Right lung (tissue), 10 donors: ENCODE measurements around the gene CDRT15L2. TPM values are rescaled to one million over a fixed set of nuclear protein-coding genes. Genes with fewer than 3 reads are reported as not detected.
"Not testable (repeated sequence)": the region's sequence is repeated elsewhere in the genome, so short reads cannot be mapped to it uniquely, and the experiment has no call there.

ENCODE experiments used
- DNase-seq, 2 donors: peaks; one replicate each; pipeline ENCODE4 v3.0.0-alpha.2; 2013
- long read RNA-seq, 8 donors: transcript quantifications; one replicate each; lab custom pipeline, GENCODE V29; 2026
- polyA plus RNA-seq, 5 donors: library from polyadenylated mRNA; unstranded; fragments of 120-200 nt; gene quantifications; one replicate each; pipeline versions ENCODE4 v1.2.1 to v1.2.3, GENCODE V29; 2013; ENCODE audit warnings: inconsistent platforms in 1 of 5, low replicate concordance in 1 of 5; ENCODE audit not compliant: insufficient read length in 5 of 5, insufficient read depth in 1 of 5

Gene CDRT15L2
- not detected for polyA plus RNA-seq
- long read RNA-seq, donor 1, result 0 reads
- long read RNA-seq, donor 2, result 0 reads
- long read RNA-seq, donor 3, result 0 reads
- long read RNA-seq, donor 4, result 0 reads
- long read RNA-seq, donor 5, result 0 reads
- long read RNA-seq, donor 6, result 0 reads
- long read RNA-seq, donor 7, result 0 reads
- long read RNA-seq, donor 8, result 0 reads

- not testable (repeated sequence) for DNase-seq
These were observed at the start of gene CDRT15L2 for GRCh38 chr17:20579424-20579823. Gene CDRT15L2 (plus strand): TSS chr17:20579724. CDS start chr17:20579744, 20 bp downstream.

GRCh38 chr17:20530104-20530503 lies 49.4 kb upstream of the CDRT15L2 start:
- not testable (repeated sequence) for DNase-seq

- peak; percentile 34 to 44 for DNase-seq
These were observed 46.9 kb upstream of the CDRT15L2 start for GRCh38 chr17:20532544-20533090.

- DNase-seq, result not testable (repeated sequence)
These were observed 46.3 kb upstream of the CDRT15L2 start for GRCh38 chr17:20533206-20533605.

- DNase-seq, result not testable (repeated sequence)
These were observed 44.6 kb upstream of the CDRT15L2 start for GRCh38 chr17:20534711-20535550.

GRCh38 chr17:20540414-20540813 lies 39.1 kb upstream of the CDRT15L2 start:
- not testable (repeated sequence) for DNase-seq

GRCh38 chr17:20540865-20541264 lies 38.7 kb upstream of the CDRT15L2 start:
- DNase-seq, result peak in 1 of 2 donors; percentile 32

- not testable (repeated sequence) for DNase-seq
These were observed 37.5 kb upstream of the CDRT15L2 start for GRCh38 chr17:20541853-20542546.

GRCh38 chr17:20547923-20548322 lies 31.6 kb upstream of the CDRT15L2 start:
- DNase-seq, result not testable (repeated sequence)

GRCh38 chr17:20552920-20553319 lies 26.6 kb upstream of the CDRT15L2 start:
- not testable (repeated sequence) for DNase-seq

- DNase-seq, result not testable (repeated sequence)
These were observed 24.8 kb upstream of the CDRT15L2 start for GRCh38 chr17:20554728-20555127.

- DNase-seq, result not testable (repeated sequence)
These were observed 24.2 kb upstream of the CDRT15L2 start for GRCh38 chr17:20555135-20556010.

GRCh38 chr17:20558096-20558495 lies 21.4 kb upstream of the CDRT15L2 start:
- not testable (repeated sequence) for DNase-seq

- DNase-seq, result not testable (repeated sequence)
These were observed 20.5 kb upstream of the CDRT15L2 start for GRCh38 chr17:20559018-20559417.

- no peak for DNase-seq
These were observed 16.9 kb upstream of the CDRT15L2 start for GRCh38 chr17:20562587-20562986.

GRCh38 chr17:20565245-20565644 lies 14.3 kb upstream of the CDRT15L2 start:
- DNase-seq, result not testable (repeated sequence)

- no peak for DNase-seq
These were observed 13.8 kb upstream of the CDRT15L2 start for GRCh38 chr17:20565711-20566110.

- DNase-seq, result not testable (repeated sequence)
These were observed 12.8 kb upstream of the CDRT15L2 start for GRCh38 chr17:20566736-20567135.

GRCh38 chr17:20567421-20567820 lies 12.1 kb upstream of the CDRT15L2 start:
- not testable (repeated sequence) for DNase-seq

- DNase-seq, result not testable (repeated sequence)
These were observed 10.9 kb upstream of the CDRT15L2 start for GRCh38 chr17:20568604-20569003.

- not testable (repeated sequence) for DNase-seq
These were observed 7.9 kb upstream of the CDRT15L2 start for GRCh38 chr17:20571653-20572052.
